ENCODE data around the gene ACADVL.
"Not testable (repeated sequence)": the region's sequence is repeated elsewhere in the genome, so short reads cannot be mapped to it uniquely, and the experiment has no call there.

ACADVL gene

DNA sequence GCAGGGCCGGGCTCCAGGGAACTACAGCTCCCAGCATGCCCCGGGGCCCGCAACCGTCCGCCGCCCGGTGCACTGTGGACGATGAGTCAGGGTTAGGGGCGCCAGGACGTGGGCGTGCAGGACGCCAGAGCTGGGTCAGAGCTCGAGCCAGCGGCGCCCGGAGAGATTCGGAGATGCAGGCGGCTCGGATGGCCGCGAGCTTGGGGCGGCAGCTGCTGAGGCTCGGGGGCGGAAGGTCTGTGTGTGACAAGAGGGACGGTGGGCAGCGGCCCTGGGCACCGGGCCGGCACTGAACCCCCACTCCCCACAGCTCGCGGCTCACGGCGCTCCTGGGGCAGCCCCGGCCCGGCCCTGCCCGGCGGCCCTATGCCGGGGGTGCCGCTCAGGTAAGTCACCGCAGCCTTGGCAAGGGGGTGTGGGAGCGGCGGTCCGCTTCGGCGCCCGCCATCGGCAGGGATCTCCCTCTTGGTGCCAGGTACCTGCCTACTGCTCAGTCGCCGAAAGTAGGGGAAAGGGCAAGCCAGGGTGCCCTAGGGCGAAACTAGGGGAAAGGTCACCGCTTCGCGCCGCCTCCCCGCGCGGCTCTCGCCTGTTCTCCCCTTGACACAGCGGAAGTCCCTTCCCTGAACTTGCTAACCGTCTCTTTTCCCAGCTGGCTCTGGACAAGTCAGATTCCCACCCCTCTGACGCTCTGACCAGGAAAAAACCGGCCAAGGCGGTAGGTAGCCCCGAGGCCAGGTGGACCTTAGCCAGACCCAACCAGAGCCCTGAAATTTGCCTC, at the start of gene ACADVL, which contains the start of gene DLG4:
Gene ACADVL (plus strand): TSS at position 127 of the 781 bp plus-strand sequence. CDS start 47 bp downstream, at position 174.
Gene DLG4 (minus strand): TSS at position 25 of the 781 bp plus-strand sequence.
- DNase-seq (ENCODE audit: low read depth in 2 of 2): peak; percentile 55 to 63

- not testable (repeated sequence) for DNase-seq (ENCODE audit: low read depth in 2 of 2)
Measured at GRCh38 chr17:7172522-7173191, 47.1 kb upstream of the ACADVL start.

GRCh38 chr17:7173687-7174602, 45.8 kb upstream of the ACADVL start:
- DNase-seq (ENCODE audit: low read depth in 2 of 2): peak in 1 of 2 donors; percentile 19

DNA sequence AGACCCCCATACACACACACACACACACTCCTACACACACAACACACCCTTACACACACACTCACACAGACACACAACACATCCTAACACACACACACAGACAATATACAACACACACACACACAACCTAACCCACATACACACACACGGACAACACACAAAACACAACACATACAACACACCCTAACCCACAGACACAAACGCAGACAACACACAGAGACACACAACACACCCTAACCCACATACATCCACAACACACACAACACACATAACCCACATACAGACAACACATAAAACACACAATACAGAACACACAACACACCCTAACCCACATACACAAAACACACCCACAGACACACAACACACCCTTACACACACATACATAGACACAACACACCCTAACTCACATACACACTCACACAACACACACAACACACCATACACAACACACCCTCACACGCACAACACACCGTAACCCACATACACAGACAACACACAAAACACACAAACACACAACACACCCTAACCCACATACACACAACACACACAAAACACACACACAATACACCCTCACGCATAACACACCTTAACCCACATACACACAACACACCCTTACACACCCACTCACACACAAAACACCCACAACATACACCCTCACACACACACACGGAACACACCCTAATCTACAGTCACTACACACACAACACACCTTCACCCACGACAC, 45.0 kb upstream of the ACADVL start:
- DNase-seq (ENCODE audit: low read depth in 2 of 2): no peak

- no peak for DNase-seq (ENCODE audit: low read depth in 2 of 2)
Measured at GRCh38 chr17:7175330-7175733, 44.4 kb upstream of the ACADVL start.

DNA sequence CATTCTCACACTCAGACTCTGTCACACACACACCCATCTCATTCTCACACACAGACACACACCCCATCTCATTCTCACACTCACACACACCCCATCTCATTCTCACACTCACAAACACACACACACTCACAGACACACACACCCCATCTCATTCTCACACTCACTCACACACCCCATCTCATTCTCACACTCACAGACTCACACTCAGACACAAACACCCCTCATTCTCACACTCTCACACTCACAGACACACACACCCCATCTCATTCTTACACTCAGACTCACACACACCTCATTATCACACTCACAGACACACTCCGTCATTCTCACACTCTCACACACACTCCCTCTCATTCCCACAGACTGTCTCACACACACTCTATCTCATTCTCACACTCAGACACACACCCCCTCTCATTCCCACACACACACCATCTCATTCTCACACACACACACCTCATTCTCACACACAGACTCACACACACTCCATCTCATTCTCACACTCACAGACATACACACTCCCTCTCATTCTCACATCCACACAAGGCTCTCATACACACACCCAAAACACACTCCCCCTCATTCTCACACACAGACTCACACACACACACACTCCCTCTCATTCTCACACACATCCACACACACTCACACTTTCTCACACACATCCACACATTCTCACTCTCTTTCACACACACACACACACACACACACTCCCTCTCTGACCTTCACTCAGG, 43.5 kb upstream of the ACADVL start:
- DNase-seq (ENCODE audit: low read depth in 2 of 2): no peak

GRCh38 chr17:7176841-7177190, 42.9 kb upstream of the ACADVL start:
- no peak for DNase-seq (ENCODE audit: low read depth in 2 of 2)

DNA sequence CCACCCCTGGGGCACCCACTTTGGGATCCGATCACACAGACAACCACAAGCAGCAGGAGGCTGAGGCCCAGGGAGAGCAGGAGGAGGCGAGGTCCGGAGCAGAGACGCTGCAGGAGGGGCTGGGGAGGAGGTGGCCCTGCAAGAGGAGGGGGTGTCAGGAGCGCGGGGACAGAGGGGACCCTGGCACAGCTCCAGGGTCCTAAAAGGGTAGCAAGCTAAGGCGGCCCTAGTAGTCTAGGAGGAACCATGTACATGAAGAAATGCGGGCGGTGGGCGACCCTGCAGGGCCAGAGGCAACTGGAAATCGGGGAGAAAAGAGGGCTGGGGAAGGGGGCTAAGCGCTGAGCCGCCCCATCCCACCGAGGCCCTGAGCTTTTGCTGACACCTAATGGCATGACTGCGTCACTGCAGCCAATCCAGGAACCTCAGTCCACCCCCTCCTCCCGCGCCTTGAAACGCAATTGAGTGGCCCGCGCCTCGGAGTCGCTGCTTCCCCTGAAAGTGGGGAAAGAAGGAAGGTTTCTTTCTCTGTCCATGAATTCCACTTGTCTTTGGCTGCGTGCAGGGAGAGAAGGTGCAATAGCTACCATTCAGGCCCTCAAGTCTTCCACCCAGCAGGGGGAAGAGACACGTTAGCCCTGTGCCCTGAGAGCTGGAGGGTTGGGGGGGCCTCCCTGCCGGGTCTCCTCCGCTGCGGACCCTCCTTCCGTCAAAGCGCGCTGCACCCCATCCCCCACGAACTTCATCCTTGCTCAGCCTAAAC, 42.4 kb upstream of the ACADVL start:
- peak; percentile 25 to 38 for DNase-seq (ENCODE audit: low read depth in 2 of 2)

DNA sequence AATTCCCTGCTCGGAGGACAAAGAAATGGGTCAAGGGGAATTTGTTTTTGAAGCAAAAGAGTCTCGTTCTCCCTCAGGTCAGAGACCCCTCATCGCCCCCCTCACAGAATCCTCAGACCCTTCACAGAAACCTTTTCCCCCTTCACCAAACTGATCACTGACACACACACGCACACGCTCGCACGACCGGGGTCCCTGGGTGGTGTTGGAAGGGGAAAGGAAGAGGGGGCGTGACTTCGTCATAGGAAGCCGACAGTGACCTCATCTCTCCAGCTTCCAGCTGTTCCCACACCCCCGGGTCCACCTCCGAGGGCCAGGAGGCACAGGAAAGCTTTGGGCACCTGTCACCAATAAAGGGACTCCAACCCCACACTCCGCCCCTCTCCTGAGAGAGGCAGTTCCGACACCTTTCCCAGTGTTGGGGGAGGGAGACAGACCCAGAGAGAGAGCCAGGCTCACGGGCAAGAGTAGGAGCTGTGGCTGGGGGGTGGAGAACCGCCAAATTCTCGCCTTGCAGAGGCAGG, 41.7 kb upstream of the ACADVL start:
- no peak for DNase-seq (ENCODE audit: low read depth in 2 of 2)

DNA sequence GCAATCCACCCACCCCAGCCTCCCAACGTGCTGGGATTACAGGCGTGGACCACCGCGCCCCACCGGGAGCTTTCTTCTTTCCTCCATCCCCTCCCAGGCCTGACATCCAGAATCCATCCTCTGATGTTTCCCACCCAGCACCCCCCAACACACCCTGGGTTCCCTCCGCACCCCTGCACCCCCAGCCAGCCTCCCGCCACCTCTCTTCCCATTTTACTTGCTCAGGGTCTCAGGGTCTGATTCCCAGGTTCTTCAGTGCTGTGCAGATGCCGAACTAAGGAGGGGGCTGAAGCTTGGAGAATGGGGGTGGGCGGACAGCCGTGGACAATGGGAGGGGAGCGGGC, 40.8 kb upstream of the ACADVL start:
- no peak for DNase-seq (ENCODE audit: low read depth in 2 of 2)

DNA sequence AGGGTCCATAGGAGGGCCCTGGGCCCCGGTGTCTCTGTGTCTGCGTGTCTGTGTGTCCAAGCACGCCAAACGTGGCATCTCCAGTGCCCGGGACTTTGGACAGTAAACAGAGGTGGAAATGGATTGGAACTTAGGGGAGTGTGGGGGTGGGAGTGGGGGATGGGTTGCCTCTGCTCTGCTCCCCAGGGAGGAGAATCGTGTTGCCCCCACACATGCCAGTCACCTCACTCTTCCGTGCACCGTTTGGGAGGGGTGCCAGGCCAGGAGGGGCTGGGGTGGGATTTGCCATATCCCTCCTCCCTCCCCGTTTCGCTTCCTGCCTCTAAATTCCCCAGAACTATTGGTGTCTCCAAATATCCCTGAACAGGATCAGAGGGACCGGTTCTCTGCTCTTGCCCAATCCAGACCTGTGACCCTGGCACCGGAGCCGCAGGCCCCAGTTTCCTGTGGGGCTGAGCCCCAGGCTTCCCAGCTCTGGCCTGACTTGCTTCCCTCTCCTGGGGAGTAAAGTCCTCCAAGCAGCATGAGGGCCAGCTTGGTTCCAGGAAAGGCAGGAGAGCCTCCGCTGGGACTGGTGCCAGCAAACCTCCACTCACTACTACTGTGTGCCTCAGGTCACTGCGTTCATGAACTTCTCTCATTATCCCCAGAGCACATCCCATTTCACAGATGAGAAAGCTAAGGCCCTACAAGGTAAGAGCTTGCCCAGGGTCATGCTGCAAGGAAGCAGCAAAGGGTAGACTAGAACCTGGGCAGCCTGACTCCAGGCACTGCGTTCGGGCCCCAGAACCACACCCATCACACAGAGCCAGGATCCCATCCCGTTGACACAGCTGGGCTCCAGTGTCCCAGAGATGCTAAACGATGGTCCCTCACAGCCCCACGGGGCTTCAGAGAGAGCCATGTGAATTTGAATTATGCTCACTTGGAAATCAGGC, 40.2 kb upstream of the ACADVL start, which contains the start of gene ASGR1:
Gene ASGR1 (minus strand): TSS at position 54 of the 938 bp plus-strand sequence. CDS start 807 bp downstream, outside the sequence.
- no peak for DNase-seq (ENCODE audit: low read depth in 2 of 2)

- DNase-seq (ENCODE audit: low read depth in 2 of 2): not testable (repeated sequence)
Measured at GRCh38 chr17:7182101-7182500, 37.6 kb upstream of the ACADVL start.

- no peak for DNase-seq (ENCODE audit: low read depth in 2 of 2)
Measured at GRCh38 chr17:7183433-7184090, 36.2 kb upstream of the ACADVL start.

DNA sequence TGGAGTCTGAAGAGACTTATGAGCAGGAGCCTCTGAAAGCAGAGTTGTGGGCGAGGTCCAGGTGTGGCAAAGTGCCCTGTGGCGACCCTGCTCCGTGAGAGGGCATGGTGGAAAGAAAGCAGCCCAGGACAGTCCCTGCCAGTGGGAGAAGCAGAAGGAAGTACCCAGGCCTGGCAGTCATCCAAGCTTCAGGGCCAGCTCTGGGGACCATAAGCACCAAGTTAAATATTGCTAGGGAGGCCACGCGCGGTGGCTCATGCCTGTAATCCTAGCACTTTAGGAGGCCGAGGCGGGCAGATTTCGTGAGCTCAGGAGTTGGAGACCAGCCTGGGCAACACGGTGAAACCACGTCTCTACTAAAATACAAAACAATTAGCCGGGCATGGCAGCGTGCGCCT, 35.6 kb upstream of the ACADVL start:
- no peak for DNase-seq (ENCODE audit: low read depth in 2 of 2)

DNA sequence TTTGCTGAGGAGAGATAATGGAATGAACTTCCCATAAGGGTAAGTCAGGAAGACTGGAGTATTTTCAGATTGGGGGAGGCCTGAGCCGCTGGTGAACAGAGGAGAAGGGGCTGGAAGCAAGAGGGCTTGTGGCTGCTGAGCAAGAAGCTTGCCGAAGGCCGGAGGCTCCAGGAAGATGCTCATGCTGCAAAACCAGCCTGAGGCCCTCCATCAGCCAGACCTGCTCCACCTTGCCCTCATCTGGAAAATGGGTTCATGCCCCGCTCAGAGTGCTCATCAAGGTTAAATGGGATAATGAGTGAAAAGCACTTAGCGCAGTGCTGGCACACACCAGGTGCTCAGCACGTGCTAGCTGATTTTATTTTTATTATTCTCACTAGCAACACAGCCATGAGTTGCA, 35.1 kb upstream of the ACADVL start:
- DNase-seq (ENCODE audit: low read depth in 2 of 2): no peak

DNA sequence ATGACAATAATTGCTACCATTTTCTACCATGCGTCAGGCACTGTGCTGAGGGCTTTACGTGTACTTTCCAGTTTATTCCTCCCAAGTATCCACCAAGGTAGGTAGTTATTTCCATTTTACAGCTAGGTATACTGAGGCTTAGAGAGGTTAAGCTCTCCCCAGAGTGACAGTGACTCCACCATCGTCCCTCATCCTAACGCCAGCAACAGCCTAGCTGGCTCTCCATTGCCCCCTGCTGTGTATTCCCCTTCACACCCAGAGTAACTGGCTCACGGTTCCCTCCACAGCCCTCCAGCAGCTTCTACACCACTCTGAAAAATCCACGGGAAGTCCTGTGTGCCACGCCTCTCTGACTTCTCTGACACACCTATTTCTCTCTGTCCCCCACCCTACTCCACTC, 33.5 kb upstream of the ACADVL start:
- DNase-seq (ENCODE audit: low read depth in 2 of 2): no peak

DNA sequence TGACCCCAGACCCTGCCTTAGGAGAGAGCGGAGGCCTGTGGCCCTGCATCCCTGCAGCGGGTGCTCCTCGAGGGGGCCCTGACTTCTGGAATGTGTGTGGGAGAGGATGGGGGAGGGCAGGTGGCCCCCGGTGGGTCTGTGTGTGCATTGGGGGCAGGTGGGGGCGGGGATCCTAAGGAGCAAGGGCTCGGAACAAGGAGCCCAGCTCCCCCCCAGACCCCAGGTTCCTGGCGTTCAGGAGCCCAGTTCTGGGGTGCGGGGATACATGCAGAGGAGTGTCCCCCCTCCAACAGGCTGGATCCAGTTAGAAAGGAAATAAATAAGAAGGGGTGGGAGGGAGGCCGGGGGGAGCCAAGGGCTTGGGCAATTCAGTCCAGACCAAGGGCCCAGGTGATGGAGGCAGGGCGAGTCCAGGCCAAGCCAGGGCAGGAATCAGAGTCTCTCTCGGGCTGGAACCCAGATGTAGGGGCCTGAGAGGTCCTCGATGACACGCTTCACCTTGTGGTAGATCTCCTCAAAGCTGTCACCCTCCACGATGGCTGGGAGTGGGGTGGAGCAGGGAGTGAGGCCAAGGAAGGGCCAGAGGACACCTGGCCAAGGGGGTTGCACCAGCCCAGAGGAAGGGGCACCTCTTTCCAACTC, 29.3 kb upstream of the ACADVL start:
- no peak for DNase-seq (ENCODE audit: low read depth in 2 of 2)

- DNase-seq (ENCODE audit: low read depth in 2 of 2): no peak
Measured at GRCh38 chr17:7191069-7191468, 28.7 kb upstream of the ACADVL start.

Measured in stimulated activated CD8-positive, alpha-beta memory T cell treated with anti-CD3 and anti-CD28 coated beads, Interleukin-7, amount 100 ng/mL, for 1 hour (primary cell).